Measurements from ENCODE around the gene TIMM17A.

TIMM17A gene

GRCh38 chr1:202014060-202014459, 58.8 kb downstream of the TIMM17A start:
- TF ChIP-seq CTCF (IDR thresholded peaks at IDR 0.05), result no peak
- H3K4me3 ChIP-seq (ENCODE audit: low read depth, low read length), result no peak overlapping the region
- no peak overlapping the region for H2AFZ ChIP-seq
- no peak overlapping the region for H3K27ac ChIP-seq
- H3K4me1 ChIP-seq, result peaks cover 43% of the 10 kb centered on the region
- H3K27me3 ChIP-seq (ENCODE audit: control insufficient read depth, insufficient read depth, low read length), result no peaks in the 10 kb centered on the region
- peaks cover 2% of the 10 kb centered on the region for H3K79me2 ChIP-seq
- H3K4me2 ChIP-seq (ENCODE audit: low read length), result no peak overlapping the region
- no peaks in the 10 kb centered on the region for H3K36me3 ChIP-seq (ENCODE audit: control insufficient read depth, insufficient read depth, low read length)
- no peaks in the 10 kb centered on the region for H3K9me3 ChIP-seq (ENCODE audit: control insufficient read depth, low read length)
- H3K9ac ChIP-seq, result no peak overlapping the region

- Histone ChIP-seq H3K9ac (no peak overlapping the region), H3K27ac (peak overlapping the region; percentile 90), H3K9me3 (ENCODE audit: control insufficient read depth, low read length) (no peaks in the 10 kb centered on the region), H3K79me2 (peaks cover 2% of the 10 kb centered on the region), H3K27me3 (ENCODE audit: control insufficient read depth, insufficient read depth, low read length) (no peaks in the 10 kb centered on the region), H3K36me3 (ENCODE audit: control insufficient read depth, insufficient read depth, low read length) (no peaks in the 10 kb centered on the region), H3K4me2 (ENCODE audit: low read length) (peak overlapping the region; percentile 43), H2AFZ (no peak overlapping the region), H3K4me3 (ENCODE audit: low read depth, low read length) (no peak overlapping the region), H3K4me1 (peaks cover 36% of the 10 kb centered on the region)
- no peak for TF ChIP-seq CTCF (IDR thresholded peaks at IDR 0.05)
Measured at GRCh38 chr1:202014915-202015661, 59.8 kb downstream of the TIMM17A start.

GRCh38 chr1:202015662-202015937, 60.3 kb downstream of the TIMM17A start:
- Histone ChIP-seq H3K4me3 (ENCODE audit: low read depth, low read length) (no peak overlapping the region), H3K36me3 (ENCODE audit: control insufficient read depth, insufficient read depth, low read length) (no peaks in the 10 kb centered on the region), H3K9me3 (ENCODE audit: control insufficient read depth, low read length) (no peaks in the 10 kb centered on the region), H3K79me2 (peaks cover 2% of the 10 kb centered on the region), H2AFZ (no peak overlapping the region), H3K9ac (no peak overlapping the region), H3K4me1 (peaks cover 34% of the 10 kb centered on the region), H3K4me2 (ENCODE audit: low read length) (peak overlapping the region; percentile 43), H3K27ac (peak overlapping the region; percentile 90), H3K27me3 (ENCODE audit: control insufficient read depth, insufficient read depth, low read length) (no peaks in the 10 kb centered on the region)
- TF ChIP-seq CTCF (IDR thresholded peaks at IDR 0.05), result no peak

GRCh38 chr1:202016022-202016810, 60.9 kb downstream of the TIMM17A start:
- H3K4me2 ChIP-seq (ENCODE audit: low read length), result peak overlapping the region; percentile 43
- TF ChIP-seq CTCF (IDR thresholded peaks at IDR 0.05), result no peak
- H3K4me3 ChIP-seq (ENCODE audit: low read depth, low read length), result peak overlapping the region; percentile 32
- H3K36me3 ChIP-seq (ENCODE audit: control insufficient read depth, insufficient read depth, low read length), result no peaks in the 10 kb centered on the region
- H3K4me1 ChIP-seq, result peaks cover 34% of the 10 kb centered on the region
- H3K9me3 ChIP-seq (ENCODE audit: control insufficient read depth, low read length), result no peaks in the 10 kb centered on the region
- H2AFZ ChIP-seq, result no peak overlapping the region
- peak overlapping the region; percentile 90 for H3K27ac ChIP-seq
- peaks cover 2% of the 10 kb centered on the region for H3K79me2 ChIP-seq
- no peak overlapping the region for H3K9ac ChIP-seq
- no peaks in the 10 kb centered on the region for H3K27me3 ChIP-seq (ENCODE audit: control insufficient read depth, insufficient read depth, low read length)
